MM.1S (cell line): ENCODE measurements around the gene ZNF124.
"Not testable (repeated sequence)": the region's sequence is repeated elsewhere in the genome, so short reads cannot be mapped to it uniquely, and the experiment has no call there.

Experiments used
- CTCF ChIP-seq: fragments of 300-600 bp; sonication (generic); IDR thresholded peaks from 2 replicates; pipeline ENCODE4 v1.5.1; 2016; ENCODE audit warnings: antibody characterized with exemption, low read length, mixed read lengths
- EZH2 ChIP-seq: fragments of 300-600 bp; sonication (generic); optimal IDR thresholded peaks from 2 replicates; pipeline ENCODE3; 2017; ENCODE audit warnings: low read depth, mild to moderate bottlenecking, antibody characterized with exemption, low read length, mixed read lengths

DNA sequence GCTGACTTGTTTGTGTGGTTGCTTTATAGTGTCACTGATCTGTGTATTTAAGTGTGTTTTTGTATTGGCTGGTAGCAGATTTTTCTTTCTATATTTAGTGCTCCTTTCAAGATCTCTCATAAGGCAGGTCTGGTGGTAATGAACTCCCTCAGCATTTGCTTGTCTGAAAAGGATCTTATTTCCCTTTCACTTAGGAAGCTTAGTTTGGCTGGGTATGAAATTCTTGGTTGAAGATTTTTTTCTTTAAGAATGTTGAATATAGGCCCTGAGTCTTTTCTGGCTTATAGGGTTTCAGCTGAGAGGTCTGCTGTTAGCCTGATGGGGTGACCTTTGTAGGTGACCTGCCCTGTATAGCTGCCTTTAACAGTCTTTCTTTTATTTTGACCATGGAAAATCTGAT, 32.3 kb downstream of the ZNF124 start:
- TF ChIP-seq CTCF, EZH2: not testable (repeated sequence)
